RWPE2 (cell line): Measurements from ENCODE around the gene ARHGEF35.

Source experiments
- ATAC-seq: fragments of 200-7000 bp; cut with Tn5 transposase; 3 replicates; pipeline ENCODE4 v1.9.1; 2021; ENCODE audit warnings: low read depth
- DNase-seq: peaks from one replicate; pipeline ENCODE4 v3.0.0-alpha.2; 2020; ENCODE audit warnings: low spot score
- H3K27ac ChIP-seq: fragments of 450-650 bp; 2 replicates; pipeline ENCODE4 v1.5.1; 2017; ENCODE audit warnings: mild to moderate bottlenecking; ENCODE audit not compliant: poor library complexity, severe bottlenecking
- H3K27me3 ChIP-seq: fragments of 250-450 bp; sonication (Bioruptor Pico); 2 replicates; pipeline ENCODE4 v1.5.1; 2021; ENCODE audit warnings: mild to moderate bottlenecking, moderate library complexity; ENCODE audit not compliant: insufficient read depth, poor library complexity, severe bottlenecking
- H3K36me3 ChIP-seq: fragments of 250-450 bp; sonication (Bioruptor Pico); 2 replicates; pipeline ENCODE4 v1.5.1; 2020; ENCODE audit warnings: low read depth, mild to moderate bottlenecking, moderate library complexity
- H3K4me1 ChIP-seq: fragments of 250-450 bp; sonication (Bioruptor Pico); 2 replicates; pipeline ENCODE4 v1.5.1; 2021; ENCODE audit warnings: mild to moderate bottlenecking, moderate library complexity; ENCODE audit not compliant: insufficient read depth, poor library complexity, severe bottlenecking
- H3K4me3 ChIP-seq: fragments of 250-450 bp; sonication (Bioruptor Pico); 2 replicates; pipeline ENCODE4 v1.5.1; 2021; ENCODE audit warnings: mild to moderate bottlenecking, moderate library complexity; ENCODE audit not compliant: severe bottlenecking
- H3K9me3 ChIP-seq: fragments of 250-450 bp; sonication (Bioruptor Pico); 2 replicates; pipeline ENCODE4 v1.5.1; 2021; ENCODE audit warnings: mild to moderate bottlenecking, moderate library complexity; ENCODE audit not compliant: severe bottlenecking
- CTCF ChIP-seq: fragments of 450-650 bp; IDR thresholded peaks from one replicate; pipeline ENCODE4 v1.5.1; 2017; ENCODE audit warnings: mild to moderate bottlenecking, moderate library complexity; ENCODE audit not compliant: poor library complexity, severe bottlenecking

The ARHGEF35 gene

GRCh38 chr7:144148224-144148827, 47.3 kb downstream of the ARHGEF35 start:
- TF ChIP-seq CTCF: no peak
- Histone ChIP-seq H3K36me3 (no peaks in the 10 kb centered on the region), H3K27me3 (no peaks in the 10 kb centered on the region), H3K4me1 (no peaks in the 10 kb centered on the region), H3K4me3 (no peak overlapping the region), H3K27ac (no peak overlapping the region), H3K9me3 (peaks cover 2% of the 10 kb centered on the region)
- DNase-seq: no peak
- ATAC-seq: no peak

GRCh38 chr7:144144426-144144825, 51.2 kb downstream of the ARHGEF35 start:
- H3K27ac ChIP-seq: no peak overlapping the region
- H3K4me1 ChIP-seq: no peaks in the 10 kb centered on the region
- H3K36me3 ChIP-seq: no peaks in the 10 kb centered on the region
- ATAC-seq (no peak), DNase-seq (no peak)
- no peak for TF ChIP-seq CTCF
- H3K9me3 ChIP-seq: peaks cover 2% of the 10 kb centered on the region
- no peak overlapping the region for H3K4me3 ChIP-seq
- no peaks in the 10 kb centered on the region for H3K27me3 ChIP-seq

- no peaks in the 10 kb centered on the region for H3K4me1 ChIP-seq
- no peak overlapping the region for H3K27ac ChIP-seq
- H3K4me3 ChIP-seq: no peak overlapping the region
- DNase-seq (no peak), ATAC-seq (no peak)
- no peaks in the 10 kb centered on the region for H3K27me3 ChIP-seq
- no peaks in the 10 kb centered on the region for H3K36me3 ChIP-seq
- no peaks in the 10 kb centered on the region for H3K9me3 ChIP-seq
- TF ChIP-seq CTCF: no peak
Observed at GRCh38 chr7:144142187-144142586, 53.4 kb downstream of the ARHGEF35 start.

- DNase-seq: no peak
- H3K36me3 ChIP-seq: no peaks in the 10 kb centered on the region
Observed at GRCh38 chr7:144137501-144137900, 58.1 kb downstream of the ARHGEF35 start.

More at GRCh38 chr7:144137501-144137900, 58.1 kb downstream of the ARHGEF35 start:
- Histone ChIP-seq H3K4me3 (no peak overlapping the region), H3K4me1 (no peaks in the 10 kb centered on the region), H3K27me3 (no peaks in the 10 kb centered on the region), H3K9me3 (no peaks in the 10 kb centered on the region), H3K27ac (no peak overlapping the region)
- ATAC-seq: no peak
- no peak for TF ChIP-seq CTCF
